GM18511 (cell line): Measurements from ENCODE around the gene WAPL.

Source experiments
- ATAC-seq: cut with Tn5 transposase; IDR thresholded peaks from one replicate; pipeline ENCODE4 v1.9.1; 2021; ENCODE audit warnings: mild to moderate bottlenecking, moderate library complexity; ENCODE audit not compliant: unreplicated experiment

WAPL gene

GRCh38 chr10:86480571-86480970 is 41.0 kb downstream of the WAPL start:
- no peak for ATAC-seq

- ATAC-seq, result no peak
These were observed 49.5 kb downstream of the WAPL start for GRCh38 chr10:86472061-86472460.

- no peak for ATAC-seq
These were observed 59.4 kb downstream of the WAPL start for GRCh38 chr10:86461963-86462804.

GRCh38 chr10:86451604-86451960 is 70.0 kb downstream of the WAPL start:
- ATAC-seq, result peak; percentile 64

- no peak for ATAC-seq
These were observed 70.6 kb downstream of the WAPL start for GRCh38 chr10:86450806-86451603.

- ATAC-seq, result no peak
These were observed 71.5 kb downstream of the WAPL start for GRCh38 chr10:86449926-86450558.

- ATAC-seq, result no peak
These were observed 74.2 kb downstream of the WAPL start for GRCh38 chr10:86447432-86447831.

GRCh38 chr10:86446987-86447386 is 74.6 kb downstream of the WAPL start:
- no peak for ATAC-seq

- no peak for ATAC-seq
These were observed 75.2 kb downstream of the WAPL start for GRCh38 chr10:86446440-86446839.

- no peak for ATAC-seq
These were observed 77.7 kb downstream of the WAPL start for GRCh38 chr10:86443936-86444335.

- ATAC-seq, result no peak
These were observed 78.5 kb downstream of the WAPL start for GRCh38 chr10:86443069-86443468.

GRCh38 chr10:86440874-86441843 is 80.4 kb downstream of the WAPL start:
- no peak for ATAC-seq

- no peak for ATAC-seq
These were observed 82.0 kb downstream of the WAPL start for GRCh38 chr10:86439544-86439943.

GRCh38 chr10:86438091-86438749 is 83.4 kb downstream of the WAPL start:
- ATAC-seq, result no peak

GRCh38 chr10:86437447-86437846 is 84.1 kb downstream of the WAPL start:
- ATAC-seq, result no peak

- no peak for ATAC-seq
These were observed 84.6 kb downstream of the WAPL start for GRCh38 chr10:86436963-86437362.

GRCh38 chr10:86434656-86435055 is 86.9 kb downstream of the WAPL start:
- ATAC-seq, result no peak

- ATAC-seq, result no peak
These were observed 97.9 kb downstream of the WAPL start for GRCh38 chr10:86423739-86424138.

- no peak for ATAC-seq
These were observed 102.5 kb downstream of the WAPL start for GRCh38 chr10:86419101-86419500.

GRCh38 chr10:86415583-86415982 is 106.0 kb downstream of the WAPL start:
- no peak for ATAC-seq
